Ovary (tissue), 9 donors: ENCODE results near the gene VWDE. TPM values are rescaled to one million over a fixed set of nuclear protein-coding genes. Genes with fewer than 3 reads are reported as not detected.

Source experiments
- DNase-seq, 5 donors: peaks; one replicate each; pipeline ENCODE4 v3.0.0-alpha.2; 2019 to 2020
- H3K27ac ChIP-seq, 2 donors: fragments of 200-600 bp; one replicate each; pipeline versions ENCODE4 v1.5.1 to v1.8.0; 2019 to 2022
- H3K27me3 ChIP-seq: fragments of 200-600 bp; one replicate; pipeline ENCODE4 v1.8.0; 2022
- H3K36me3 ChIP-seq: fragments of 200-600 bp; sonication (generic); one replicate; pipeline ENCODE4 v1.5.1; 2019
- H3K4me1 ChIP-seq: one replicate; pipeline ENCODE4 v1.8.1; 2013; ENCODE audit warnings: mild to moderate bottlenecking, moderate library complexity; ENCODE audit not compliant: insufficient read depth
- H3K4me3 ChIP-seq: fragments of 200-600 bp; sonication (generic); one replicate; pipeline ENCODE4 v1.5.1; 2017
- H3K9me3 ChIP-seq, 2 donors: fragments of 200-600 bp in 1 of 2; sonication (generic) in 1 of 2; one replicate each; pipeline versions ENCODE4 v1.5.1 to v1.8.1; 2013 to 2019; ENCODE audit warnings: mild to moderate bottlenecking in 1 of 2, moderate library complexity in 1 of 2
- EP300 ChIP-seq: sonication (generic); formaldehyde crosslinking; IDR thresholded peaks from one replicate; pipeline ENCODE4 v1.6.1; 2017; ENCODE audit warnings: antibody characterized with exemption
- POLR2A ChIP-seq: fragments of 450-650 bp; IDR thresholded peaks from one replicate; pipeline ENCODE4 v1.6.1; 2017; ENCODE audit warnings: antibody characterized with exemption, mild to moderate bottlenecking, moderate library complexity
- WGBS, 3 donors: extraction: QIAGEN DNeasy Blood & Tissue Kit in 1 of 3; methylation state at CpG; one replicate each; pipeline versions ENCODE4 v1.1.5 to v1.1.7; 2013 to 2017; 5-methylcytosine and 5-hydroxymethylcytosine counted together
- intact Hi-C, 4 donors: fragments of 100-400 bp; cut with DNase I; formaldehyde crosslinking; loops; one replicate each; pipeline versions ENCODE4 v1.11.0 to v1.15.1; 2022 to 2023
- polyA plus RNA-seq, 2 donors: library from polyadenylated mRNA; stranded (reverse); fragments of 200-250 nt in 1 of 2; fragments of 350-450 nt in 1 of 2; fragmentation: Illumina TruSeq in 1 of 2; extraction: RNeasy Lipid Tissue Mini Kit (QIAGEN cat#74804) in 1 of 2; gene quantifications; one replicate each; pipeline ENCODE4 v1.2.3, GENCODE V29; 2013 to 2014
- total RNA-seq, 7 donors: library from RNA; depleted of rRNA in 2 of 7; stranded (reverse); fragments of >200 nt in 2 of 7; fragmentation: NEBNext Ultra II Directional in 3 of 7; extraction: Animal tissue kit (Norgen Biotek cat#: 25700) in 3 of 7; gene quantifications; one replicate each; pipeline versions ENCODE4 v1.1.0 to v1.2.4, GENCODE V29; 2016 to 2023
- TF ChIP-seq, protein P1 (sequence below), 3 donors: fragments of 450-650 bp in 2 of 3; fragments of 200-600 bp in 1 of 3; IDR thresholded peaks; one replicate each; pipeline versions ENCODE4 v1.5.1 to v1.8.0; 2016 to 2022; ENCODE audit warnings: antibody characterized with exemption in 3 of 3, mild to moderate bottlenecking in 1 of 3
- donor health status: DM: no; HTN: no; CAD: no; lungs with moderate emphysema.
- donor health status: DM: no; HTN: no; CAD: no.
- donor health status: Bipolar disorder and iron deficiency.
- donor health status: DM: yes; HTN: yes; CAD: no.
- donor health status: DM: no; HTN: no; CAD: no.
- donor health status: DM: yes; HTN: yes; CAD: no.

Gene VWDE
- total and polyA plus RNA-seq, 9 donors = 0.08 to 2.6 (median 0.55) TPM; not detected in 1

DNA sequence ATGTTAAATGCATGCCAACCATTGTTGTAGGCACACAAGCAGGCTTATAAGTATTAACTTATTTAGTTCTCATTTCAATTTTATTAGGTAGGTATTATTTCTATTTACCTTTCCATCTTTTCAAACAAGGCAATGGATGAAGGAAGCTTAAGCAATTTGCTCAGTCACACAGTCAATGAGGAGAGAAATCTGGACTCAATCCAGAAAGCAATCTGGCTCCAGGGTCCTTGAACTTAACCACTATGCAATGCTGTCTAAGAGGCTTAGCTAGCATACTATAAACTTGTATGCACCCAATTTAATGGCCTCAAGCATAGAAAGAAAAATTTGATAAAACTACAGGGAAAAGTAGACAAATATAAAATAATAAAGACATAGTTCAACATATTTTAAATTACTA lies 88.6 kb downstream of the VWDE start:
- H3K9me3 ChIP-seq = no peaks in the 10 kb centered on the region
- no peaks in the 10 kb centered on the region for H3K36me3 ChIP-seq
- H3K4me1 ChIP-seq = no peaks in the 10 kb centered on the region
- no peaks in the 10 kb centered on the region for H3K27me3 ChIP-seq
- intact Hi-C loops = no loop called here
- no peak overlapping the region for H3K4me3 ChIP-seq
- TF ChIP-seq, protein P1, sequence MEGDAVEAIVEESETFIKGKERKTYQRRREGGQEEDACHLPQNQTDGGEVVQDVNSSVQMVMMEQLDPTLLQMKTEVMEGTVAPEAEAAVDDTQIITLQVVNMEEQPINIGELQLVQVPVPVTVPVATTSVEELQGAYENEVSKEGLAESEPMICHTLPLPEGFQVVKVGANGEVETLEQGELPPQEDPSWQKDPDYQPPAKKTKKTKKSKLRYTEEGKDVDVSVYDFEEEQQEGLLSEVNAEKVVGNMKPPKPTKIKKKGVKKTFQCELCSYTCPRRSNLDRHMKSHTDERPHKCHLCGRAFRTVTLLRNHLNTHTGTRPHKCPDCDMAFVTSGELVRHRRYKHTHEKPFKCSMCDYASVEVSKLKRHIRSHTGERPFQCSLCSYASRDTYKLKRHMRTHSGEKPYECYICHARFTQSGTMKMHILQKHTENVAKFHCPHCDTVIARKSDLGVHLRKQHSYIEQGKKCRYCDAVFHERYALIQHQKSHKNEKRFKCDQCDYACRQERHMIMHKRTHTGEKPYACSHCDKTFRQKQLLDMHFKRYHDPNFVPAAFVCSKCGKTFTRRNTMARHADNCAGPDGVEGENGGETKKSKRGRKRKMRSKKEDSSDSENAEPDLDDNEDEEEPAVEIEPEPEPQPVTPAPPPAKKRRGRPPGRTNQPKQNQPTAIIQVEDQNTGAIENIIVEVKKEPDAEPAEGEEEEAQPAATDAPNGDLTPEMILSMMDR (IDR thresholded peaks at IDR 0.05) = no peak
- no peak for TF ChIP-seq POLR2A
- TF ChIP-seq EP300 = no peak
- DNase-seq = no peak
- no peak overlapping the region for H3K27ac ChIP-seq

DNA sequence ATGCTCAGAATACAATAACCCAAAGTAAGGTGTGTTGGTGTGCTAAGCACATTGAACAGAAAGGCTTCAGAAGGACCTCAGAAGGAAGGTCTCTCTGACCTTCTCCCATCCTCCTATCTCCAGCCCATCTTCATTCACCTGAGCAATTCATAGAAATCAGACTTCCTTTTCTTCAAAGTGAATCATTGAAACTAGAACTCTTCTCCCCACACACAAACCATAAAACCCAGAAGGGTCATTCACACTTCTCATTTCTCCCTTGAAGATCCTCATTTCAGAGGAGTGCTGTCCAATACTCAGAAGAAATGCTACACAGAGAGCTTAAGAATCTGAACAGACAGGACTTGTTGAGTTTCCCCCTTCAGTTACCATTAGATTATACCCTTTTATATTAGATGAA lies 89.5 kb downstream of the VWDE start:
- H3K27ac ChIP-seq = no peak overlapping the region
- intact Hi-C loops = no loop called here
- H3K36me3 ChIP-seq = no peaks in the 10 kb centered on the region
- DNase-seq = no peak
- no peaks in the 10 kb centered on the region for H3K4me1 ChIP-seq
- H3K9me3 ChIP-seq = no peaks in the 10 kb centered on the region
- no peak overlapping the region for H3K4me3 ChIP-seq
- no peaks in the 10 kb centered on the region for H3K27me3 ChIP-seq
- TF ChIP-seq POLR2A (no peak), EP300 (no peak)
- TF ChIP-seq, protein P1 (IDR thresholded peaks at IDR 0.05) = no peak

DNA sequence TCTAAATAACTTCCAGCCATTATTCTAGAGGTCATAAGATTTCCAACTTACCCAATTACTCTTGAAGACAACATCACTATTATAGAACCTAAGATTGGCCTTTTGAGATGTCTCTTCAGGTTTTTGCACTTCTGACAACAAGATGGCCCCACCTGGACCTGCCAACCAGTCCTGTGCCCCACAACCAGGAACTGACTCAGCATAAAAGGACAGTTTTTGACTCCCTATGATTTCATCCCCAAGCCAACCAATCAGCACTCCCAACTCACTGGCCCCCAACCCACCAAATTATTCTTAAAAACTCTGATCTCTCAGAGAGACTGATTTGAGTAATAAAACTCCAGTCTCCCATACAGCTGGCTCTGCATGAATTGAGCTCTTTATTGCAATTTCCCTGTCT lies 98.2 kb downstream of the VWDE start:
- Histone ChIP-seq H3K27ac (no peak overlapping the region), H3K27me3 (no peaks in the 10 kb centered on the region), H3K36me3 (no peaks in the 10 kb centered on the region), H3K4me3 (no peak overlapping the region), H3K4me1 (no peaks in the 10 kb centered on the region), H3K9me3 (no peaks in the 10 kb centered on the region)
- no peak for DNase-seq
- TF ChIP-seq, protein P1 (IDR thresholded peaks at IDR 0.05) = no peak
- TF ChIP-seq EP300 (no peak), POLR2A (no peak)
- intact Hi-C loops = no loop called here

DNA sequence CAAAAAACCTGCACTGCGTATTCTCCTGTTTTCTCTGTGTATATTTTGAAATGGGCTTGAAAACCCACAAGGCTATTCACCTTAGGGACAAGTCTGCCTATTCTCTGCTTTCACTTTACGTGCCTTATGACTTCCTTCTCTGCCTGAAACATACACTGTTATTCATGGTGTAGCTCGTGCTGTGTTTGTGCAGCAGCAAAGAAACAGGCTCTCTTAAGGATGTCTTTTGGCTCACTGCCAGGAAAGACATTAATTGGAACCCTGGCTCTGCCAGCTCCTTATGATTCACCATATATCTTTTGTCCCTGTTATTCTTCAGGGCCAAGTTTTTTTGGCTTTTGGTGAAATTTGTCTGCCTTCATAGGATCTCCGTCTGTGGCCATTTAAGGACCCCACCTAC lies 100.2 kb downstream of the VWDE start:
- DNase-seq = no peak
- H3K9me3 ChIP-seq = no peaks in the 10 kb centered on the region
- intact Hi-C loops = no loop called here
- H3K27ac ChIP-seq = no peak overlapping the region
- no peaks in the 10 kb centered on the region for H3K4me1 ChIP-seq
- no peaks in the 10 kb centered on the region for H3K27me3 ChIP-seq
- no peak overlapping the region for H3K4me3 ChIP-seq
- H3K36me3 ChIP-seq = no peaks in the 10 kb centered on the region
- TF ChIP-seq EP300 = no peak
- WGBS, 3 donors = 58 to 63% (median 59%) methylated on average over 4 of the region's 4 CpGs

DNA sequence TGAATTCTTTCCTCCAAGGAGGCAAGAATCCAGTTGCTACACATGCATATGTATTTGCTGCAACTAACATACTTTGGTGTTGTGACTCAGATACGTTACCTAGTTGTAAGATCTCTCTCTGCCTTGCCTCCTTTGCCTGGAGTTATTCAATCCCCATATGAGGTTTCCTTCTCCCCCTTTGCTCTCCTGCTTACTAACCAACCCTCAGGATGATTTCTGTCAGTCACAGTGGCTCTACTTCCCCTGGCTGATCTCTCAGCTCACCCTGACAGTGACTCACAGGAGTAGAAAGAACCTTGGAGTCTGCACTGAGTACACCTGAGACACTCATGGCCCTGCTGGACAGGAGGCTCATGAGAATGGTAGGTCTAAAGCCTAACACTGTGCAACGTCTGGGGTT lies 100.6 kb downstream of the VWDE start:
- H3K27me3 ChIP-seq = no peaks in the 10 kb centered on the region
- no peaks in the 10 kb centered on the region for H3K36me3 ChIP-seq
- intact Hi-C loops = no loop called here
- TF ChIP-seq POLR2A (no peak), EP300 (no peak)
- TF ChIP-seq, protein P1 (IDR thresholded peaks at IDR 0.05) = no peak
- no peak for DNase-seq
- H3K4me3 ChIP-seq = no peak overlapping the region
- no peak overlapping the region for H3K27ac ChIP-seq
- WGBS, 3 donors = 67 to 75% (median 69%) methylated on average over 2 of the region's 2 CpGs
- H3K4me1 ChIP-seq = no peaks in the 10 kb centered on the region
- no peaks in the 10 kb centered on the region for H3K9me3 ChIP-seq
